WERI-Rb-1 (cell line): Measurements from ENCODE around the gene DNAAF5.

ENCODE experiments used
- DNase-seq: peaks from one replicate; pipeline ENCODE4 v3.0.0-alpha.2; 2020
- H3K27ac ChIP-seq: fragments of 250-450 bp; sonication (Bioruptor Pico); 2 replicates; pipeline ENCODE4 v1.5.1; 2020; ENCODE audit warnings: mild to moderate bottlenecking, moderate library complexity
- H3K27me3 ChIP-seq: fragments of 250-450 bp; sonication (Bioruptor Pico); 2 replicates; pipeline ENCODE4 v1.5.1; 2021; ENCODE audit warnings: mild to moderate bottlenecking, low read depth, moderate library complexity; ENCODE audit not compliant: insufficient read depth, severe bottlenecking
- H3K36me3 ChIP-seq: fragments of 250-450 bp; sonication (Bioruptor Pico); 2 replicates; pipeline ENCODE4 v1.5.1; 2020; ENCODE audit warnings: mild to moderate bottlenecking, moderate library complexity
- H3K4me3 ChIP-seq: 2 replicates; pipeline ENCODE4 v1.5.1; 2011; ENCODE audit warnings: low read depth, mild to moderate bottlenecking, control low read depth, low read length
- H3K9me3 ChIP-seq: fragments of 250-450 bp; sonication (Bioruptor Pico); 2 replicates; pipeline ENCODE4 v1.5.1; 2021; ENCODE audit warnings: mild to moderate bottlenecking, moderate library complexity; ENCODE audit not compliant: severe bottlenecking
- TF ChIP-seq, protein P1 (sequence below): IDR thresholded peaks from 2 replicates; pipeline ENCODE4 v1.5.1; 2011; ENCODE audit warnings: low read depth, mild to moderate bottlenecking, control low read depth, inconsistent platforms, low read length

The DNAAF5 gene

DNA sequence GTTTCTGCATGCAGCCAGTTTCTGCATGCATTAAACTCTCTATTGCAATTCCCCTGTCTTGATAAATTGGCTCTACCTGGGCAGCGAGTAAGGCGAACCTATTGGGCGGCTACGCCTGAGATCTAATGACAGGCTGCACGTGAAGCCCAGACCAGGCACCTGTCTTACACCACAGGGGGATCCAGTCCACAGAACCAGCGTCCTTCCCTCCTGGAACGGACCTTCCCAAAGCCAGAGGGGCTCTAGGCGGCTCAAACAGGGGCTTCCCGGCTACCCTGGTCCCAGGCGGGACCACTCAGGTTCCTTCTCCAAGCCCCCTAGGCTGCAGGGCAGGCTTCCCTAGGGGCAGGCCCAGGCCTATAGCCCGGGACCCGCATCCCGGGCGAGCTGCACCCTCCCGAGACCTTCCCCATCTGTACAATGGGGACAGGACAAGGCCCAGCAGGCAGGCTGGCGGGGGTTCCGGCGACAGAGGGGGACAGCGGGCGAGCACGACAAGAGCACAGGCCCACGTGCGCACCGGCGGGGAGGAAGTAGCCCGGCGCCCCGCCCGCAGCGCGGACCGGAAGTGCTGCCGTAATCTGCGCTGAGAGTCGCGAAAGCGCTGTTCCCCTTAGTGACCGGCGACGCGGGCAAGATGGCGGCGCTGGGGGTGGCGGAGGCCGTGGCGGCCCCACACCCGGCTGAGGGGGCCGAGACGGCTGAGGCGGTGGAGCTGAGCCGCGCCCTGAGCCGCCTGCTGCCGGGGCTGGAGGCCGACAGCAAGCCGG, at the start of gene DNAAF5:
TSS of gene DNAAF5 (plus strand) at position 616 of the 770 bp plus-strand sequence. CDS start at position 638, 22 bp downstream.
- H3K27me3 ChIP-seq = no peaks in the 10 kb centered on the region
- H3K4me3 ChIP-seq = peak within 1 kb of the TSS; percentile 69
- H3K9me3 ChIP-seq = no peaks in the 10 kb centered on the region
- peaks cover 26% of the 10 kb centered on the region for H3K36me3 ChIP-seq
- peak; percentile 90 for DNase-seq
- TF ChIP-seq, protein P1, sequence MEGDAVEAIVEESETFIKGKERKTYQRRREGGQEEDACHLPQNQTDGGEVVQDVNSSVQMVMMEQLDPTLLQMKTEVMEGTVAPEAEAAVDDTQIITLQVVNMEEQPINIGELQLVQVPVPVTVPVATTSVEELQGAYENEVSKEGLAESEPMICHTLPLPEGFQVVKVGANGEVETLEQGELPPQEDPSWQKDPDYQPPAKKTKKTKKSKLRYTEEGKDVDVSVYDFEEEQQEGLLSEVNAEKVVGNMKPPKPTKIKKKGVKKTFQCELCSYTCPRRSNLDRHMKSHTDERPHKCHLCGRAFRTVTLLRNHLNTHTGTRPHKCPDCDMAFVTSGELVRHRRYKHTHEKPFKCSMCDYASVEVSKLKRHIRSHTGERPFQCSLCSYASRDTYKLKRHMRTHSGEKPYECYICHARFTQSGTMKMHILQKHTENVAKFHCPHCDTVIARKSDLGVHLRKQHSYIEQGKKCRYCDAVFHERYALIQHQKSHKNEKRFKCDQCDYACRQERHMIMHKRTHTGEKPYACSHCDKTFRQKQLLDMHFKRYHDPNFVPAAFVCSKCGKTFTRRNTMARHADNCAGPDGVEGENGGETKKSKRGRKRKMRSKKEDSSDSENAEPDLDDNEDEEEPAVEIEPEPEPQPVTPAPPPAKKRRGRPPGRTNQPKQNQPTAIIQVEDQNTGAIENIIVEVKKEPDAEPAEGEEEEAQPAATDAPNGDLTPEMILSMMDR = no peak
- H3K27ac ChIP-seq = peak within 1 kb of the TSS; percentile 68

DNA sequence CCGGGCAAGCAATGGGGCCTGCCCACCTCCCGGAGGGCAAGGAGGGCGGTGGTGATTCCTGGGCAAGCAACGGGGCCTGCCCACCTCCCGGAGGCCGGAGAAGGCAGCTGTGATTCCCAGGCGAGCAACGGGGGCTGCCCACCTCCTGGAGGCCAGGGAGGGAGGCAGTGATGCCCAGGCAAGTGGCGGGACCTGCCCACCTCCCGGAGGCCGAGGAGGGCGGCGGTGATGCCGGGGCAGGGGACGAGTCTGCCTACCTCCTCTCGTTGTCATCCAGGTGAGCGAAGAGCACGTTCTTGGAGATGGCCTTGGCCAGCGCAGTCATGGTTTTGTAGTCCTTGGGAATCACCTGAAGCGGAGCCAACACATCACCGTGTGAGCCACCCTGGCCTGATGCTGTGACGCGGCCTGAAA, 49.5 kb upstream of the DNAAF5 start:
- DNase-seq = no peak
- Histone ChIP-seq H3K9me3 (peaks cover 3% of the 10 kb centered on the region), H3K4me3 (no peak overlapping the region), H3K27ac (no peak overlapping the region), H3K36me3 (peaks cover 12% of the 10 kb centered on the region), H3K27me3 (no peaks in the 10 kb centered on the region)
- TF ChIP-seq, protein P1 = no peak

DNA sequence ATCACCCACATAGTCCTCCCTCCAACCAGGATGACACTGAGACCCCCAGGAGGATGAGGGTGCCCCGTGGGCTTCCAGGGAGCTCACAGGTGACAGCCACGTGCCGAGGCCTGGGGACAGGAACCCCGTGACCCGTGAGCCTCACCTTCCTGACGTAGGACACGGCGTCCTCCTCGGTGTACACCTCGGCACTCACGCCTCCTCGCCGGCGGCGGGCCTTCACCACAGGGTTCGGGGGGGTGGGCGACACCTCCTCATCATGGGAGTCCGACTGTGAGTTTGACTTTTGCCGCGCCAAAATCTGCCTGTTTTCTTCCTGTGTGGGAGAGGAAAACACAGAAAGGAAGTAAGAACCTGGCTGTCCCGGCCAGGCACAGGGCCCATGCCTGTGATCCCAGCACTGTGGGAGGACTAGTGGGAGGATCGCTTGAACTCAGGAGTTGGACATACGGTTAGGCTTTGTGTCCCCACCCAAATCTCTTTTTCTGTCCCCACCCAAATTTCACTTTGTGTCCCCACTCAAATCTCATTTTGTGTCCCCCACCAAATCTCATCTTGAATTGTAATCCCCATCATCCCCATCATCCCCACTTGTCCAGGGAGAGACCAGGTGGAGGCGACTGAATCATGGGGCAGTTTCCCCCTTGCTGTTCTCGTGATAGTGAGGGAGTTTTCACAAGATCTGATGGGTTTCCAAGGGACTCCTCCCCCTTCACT, 45.9 kb upstream of the DNAAF5 start:
- DNase-seq = no peak
- Histone ChIP-seq H3K27me3 (no peaks in the 10 kb centered on the region), H3K36me3 (peaks cover 15% of the 10 kb centered on the region), H3K9me3 (peaks cover 7% of the 10 kb centered on the region), H3K27ac (no peak overlapping the region), H3K4me3 (no peak overlapping the region)
- TF ChIP-seq, protein P1 = no peak

DNA sequence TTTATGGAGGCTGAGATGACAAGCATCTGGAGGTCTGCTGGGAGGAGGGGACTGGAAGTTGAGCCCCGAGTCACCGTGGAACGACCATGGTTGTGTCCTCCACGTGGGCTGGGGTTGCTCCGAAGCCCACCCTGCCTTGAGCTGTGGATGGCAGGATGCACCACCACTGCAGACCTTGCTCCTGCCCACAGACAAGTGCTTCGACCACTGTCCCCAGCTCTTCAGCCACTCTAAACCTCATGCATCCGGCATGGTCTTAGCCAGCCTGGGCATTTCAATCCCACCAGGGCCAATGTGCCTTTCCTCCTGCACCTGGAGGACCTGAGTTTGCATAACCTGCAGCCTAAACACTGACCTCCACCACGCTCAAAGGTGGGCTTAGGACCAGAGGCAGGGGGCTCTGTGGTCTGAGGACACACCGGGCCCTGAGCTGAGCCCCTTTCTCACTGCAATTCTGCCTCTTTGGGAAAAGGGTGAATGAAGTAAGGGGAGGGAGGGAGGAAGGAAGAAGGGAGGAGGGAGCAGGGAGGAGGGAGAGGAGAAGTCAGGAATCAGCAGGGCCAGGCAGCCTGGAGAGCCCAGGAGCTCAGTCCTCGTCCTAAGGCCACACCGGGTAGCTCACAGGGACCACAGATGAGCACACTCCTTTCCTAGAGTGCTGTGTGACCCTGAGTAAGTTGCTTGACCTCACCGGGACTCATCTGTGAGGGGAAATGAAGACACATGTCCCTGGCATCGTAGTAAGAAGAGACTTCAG, 44.8 kb upstream of the DNAAF5 start:
- TF ChIP-seq, protein P1 = no peak
- H3K9me3 ChIP-seq = peaks cover 7% of the 10 kb centered on the region
- H3K27me3 ChIP-seq = no peaks in the 10 kb centered on the region
- no peak overlapping the region for H3K27ac ChIP-seq
- no peak overlapping the region for H3K4me3 ChIP-seq
- no peak for DNase-seq
- H3K36me3 ChIP-seq = peaks cover 15% of the 10 kb centered on the region

DNA sequence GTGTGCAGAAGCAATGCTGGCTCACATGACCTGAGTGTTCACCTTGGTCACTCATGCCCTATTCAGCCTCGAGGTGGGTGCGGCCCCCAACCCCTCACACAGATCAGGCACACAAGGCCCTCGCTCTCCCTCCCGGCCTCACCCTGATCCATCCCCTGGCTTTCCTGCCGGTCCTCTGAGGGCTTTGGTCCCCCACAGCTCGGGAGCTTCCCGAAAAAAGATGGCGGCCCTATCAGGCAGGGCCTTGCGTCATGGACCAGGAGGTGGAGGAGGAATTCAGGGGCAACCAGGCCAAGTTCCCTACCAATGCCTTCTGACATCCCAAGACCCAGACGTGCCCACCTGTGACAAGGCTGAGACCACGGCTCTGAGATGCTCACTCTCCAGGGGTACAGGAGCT, 43.7 kb upstream of the DNAAF5 start:
- H3K27ac ChIP-seq = no peak overlapping the region
- no peak overlapping the region for H3K4me3 ChIP-seq
- TF ChIP-seq, protein P1 = no peak
- no peak for DNase-seq
- no peaks in the 10 kb centered on the region for H3K27me3 ChIP-seq
- H3K9me3 ChIP-seq = peaks cover 7% of the 10 kb centered on the region
- H3K36me3 ChIP-seq = peaks cover 15% of the 10 kb centered on the region
